HFF-Myc (cell line): ENCODE results near the gene METTL16.
"Not testable (repeated sequence)": the region's sequence is repeated elsewhere in the genome, so short reads cannot be mapped to it uniquely, and the experiment has no call there.

ENCODE experiments used
- DNase-seq: peaks from one replicate; pipeline ENCODE4 v3.0.0-alpha.2; 2011; ENCODE audit warnings: low read depth; ENCODE audit errors: extremely low read depth
- H3K4me3 ChIP-seq: replicated peaks from 2 replicates; pipeline ENCODE4 v1.5.1; 2011; ENCODE audit warnings: low read depth, mild to moderate bottlenecking, control low read depth, low read length
- TF ChIP-seq, protein P1 (sequence below): IDR thresholded peaks from 2 replicates; pipeline ENCODE4 v1.5.1; 2012; ENCODE audit warnings: mild to moderate bottlenecking, low read depth, low read length, control low read depth; ENCODE audit errors: missing control alignments

The METTL16 gene

DNA sequence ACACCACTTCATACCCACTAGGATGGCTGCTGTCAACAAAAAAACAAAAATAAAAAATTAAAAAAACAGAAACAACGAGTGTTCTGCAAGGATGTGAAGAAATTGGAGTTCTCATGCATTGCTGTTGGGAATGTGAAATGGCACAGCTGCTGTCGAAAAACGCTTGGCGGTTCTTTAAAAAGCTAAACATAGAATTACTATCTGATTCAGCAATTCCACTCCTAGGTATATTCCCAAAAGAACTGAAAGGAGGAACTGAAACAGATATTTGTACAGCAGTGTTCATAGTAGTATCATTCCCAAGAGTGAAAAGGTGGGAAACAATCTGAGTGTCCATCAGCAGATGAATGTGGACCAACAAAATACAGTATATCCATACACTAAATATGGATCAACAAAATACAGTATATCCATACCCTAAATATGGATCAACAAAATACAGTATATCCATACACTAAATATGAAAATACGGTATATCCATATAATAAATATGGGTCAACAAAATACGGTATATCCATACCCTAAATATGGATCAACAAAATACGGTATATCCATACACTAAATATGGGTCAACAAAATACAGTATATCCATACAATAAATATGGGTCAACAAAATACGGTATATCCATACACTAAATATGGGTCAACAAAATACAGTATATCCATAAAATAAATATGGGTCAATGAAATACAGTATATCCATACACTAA, 8.7 kb downstream of the METTL16 start:
- H3K4me3 ChIP-seq: no peak overlapping the region
- DNase-seq: no peak
- TF ChIP-seq, protein P1, sequence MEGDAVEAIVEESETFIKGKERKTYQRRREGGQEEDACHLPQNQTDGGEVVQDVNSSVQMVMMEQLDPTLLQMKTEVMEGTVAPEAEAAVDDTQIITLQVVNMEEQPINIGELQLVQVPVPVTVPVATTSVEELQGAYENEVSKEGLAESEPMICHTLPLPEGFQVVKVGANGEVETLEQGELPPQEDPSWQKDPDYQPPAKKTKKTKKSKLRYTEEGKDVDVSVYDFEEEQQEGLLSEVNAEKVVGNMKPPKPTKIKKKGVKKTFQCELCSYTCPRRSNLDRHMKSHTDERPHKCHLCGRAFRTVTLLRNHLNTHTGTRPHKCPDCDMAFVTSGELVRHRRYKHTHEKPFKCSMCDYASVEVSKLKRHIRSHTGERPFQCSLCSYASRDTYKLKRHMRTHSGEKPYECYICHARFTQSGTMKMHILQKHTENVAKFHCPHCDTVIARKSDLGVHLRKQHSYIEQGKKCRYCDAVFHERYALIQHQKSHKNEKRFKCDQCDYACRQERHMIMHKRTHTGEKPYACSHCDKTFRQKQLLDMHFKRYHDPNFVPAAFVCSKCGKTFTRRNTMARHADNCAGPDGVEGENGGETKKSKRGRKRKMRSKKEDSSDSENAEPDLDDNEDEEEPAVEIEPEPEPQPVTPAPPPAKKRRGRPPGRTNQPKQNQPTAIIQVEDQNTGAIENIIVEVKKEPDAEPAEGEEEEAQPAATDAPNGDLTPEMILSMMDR: no peak

DNA sequence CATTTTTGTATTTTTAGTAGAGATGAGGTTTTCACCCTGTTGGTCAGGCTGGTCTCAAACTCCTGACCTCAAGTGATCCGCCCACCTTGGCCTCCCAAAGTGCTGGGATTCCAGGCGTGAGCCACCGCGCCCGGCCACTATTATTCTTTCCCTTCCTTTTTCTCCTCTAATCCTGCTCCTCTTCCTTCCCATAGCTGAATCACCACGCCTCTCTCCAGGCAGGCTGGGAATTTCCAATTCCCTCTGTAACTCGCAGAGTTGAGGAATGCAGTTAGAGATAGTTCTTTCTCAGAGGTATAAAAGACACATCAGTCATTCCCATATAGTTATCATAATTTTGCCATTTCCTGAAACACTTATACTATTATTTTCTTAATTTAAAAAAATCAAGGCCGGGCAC, 11.2 kb downstream of the METTL16 start:
- TF ChIP-seq, protein P1: no peak
- DNase-seq: no peak
- H3K4me3 ChIP-seq: no peak overlapping the region

DNA sequence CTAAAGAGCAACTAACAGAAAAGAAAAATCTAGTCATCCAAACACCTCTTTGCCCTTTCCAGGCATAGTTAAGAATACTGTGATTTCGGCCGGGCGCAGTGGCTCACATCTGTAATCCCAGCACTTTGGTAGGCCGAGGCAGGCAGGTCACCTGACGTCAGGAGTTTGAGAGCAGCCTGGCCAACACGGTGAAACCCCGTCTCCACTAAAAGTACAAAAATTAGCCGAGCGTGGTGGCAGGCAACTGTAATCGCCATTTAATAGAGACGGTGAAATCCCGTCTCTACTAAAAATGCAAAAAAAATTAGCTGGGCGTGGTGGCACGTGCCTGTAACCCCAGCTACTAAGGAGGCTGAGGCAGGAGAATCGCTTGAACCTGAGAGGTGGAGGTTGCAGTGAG, 22.4 kb downstream of the METTL16 start:
- not testable (repeated sequence) for H3K4me3 ChIP-seq

DNA sequence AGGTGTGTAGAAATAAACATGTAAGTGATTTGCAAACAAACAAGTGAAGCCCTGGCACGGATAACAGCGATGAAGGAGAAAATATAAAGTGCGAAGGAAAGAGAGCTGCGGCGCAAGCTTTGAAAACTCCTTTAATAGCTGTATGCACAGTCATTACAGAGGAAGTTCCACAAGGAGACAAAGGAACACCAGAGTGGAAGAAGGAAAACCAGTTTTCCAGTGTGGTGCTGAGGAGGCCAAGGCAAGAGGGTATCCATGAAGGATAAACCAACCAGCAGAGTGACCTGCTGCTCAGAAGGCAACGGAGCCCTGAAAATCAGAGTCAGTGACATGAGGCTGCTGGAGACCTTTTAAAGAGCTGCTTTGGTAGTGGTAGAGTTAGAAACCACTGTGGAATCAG, 24.4 kb downstream of the METTL16 start:
- no peak overlapping the region for H3K4me3 ChIP-seq
- TF ChIP-seq, protein P1: no peak
- no peak for DNase-seq

More for the DNA sequence above, 22.4 kb downstream of the METTL16 start:
- not testable (repeated sequence) for DNase-seq

DNA sequence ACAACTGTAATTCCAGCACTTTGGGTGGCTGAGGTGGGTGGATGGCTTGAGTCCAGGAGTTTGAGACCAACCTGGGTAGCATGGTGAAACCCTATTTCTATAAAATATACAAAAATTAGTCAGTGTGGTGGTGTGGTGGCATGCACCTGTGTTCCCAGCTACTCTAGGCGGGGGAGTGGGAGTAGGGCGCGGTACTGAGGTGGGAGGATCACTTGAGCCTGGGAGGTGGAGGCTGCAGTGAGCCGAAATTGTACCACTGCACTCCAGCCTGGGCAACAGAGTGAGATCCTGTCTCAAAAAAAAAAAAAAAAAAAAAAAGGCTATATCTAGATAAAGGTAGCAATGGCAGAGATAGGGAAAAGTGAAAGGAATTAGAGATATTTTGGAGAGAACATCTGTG, 25.0 kb downstream of the METTL16 start:
- DNase-seq, H3K4me3 ChIP-seq: not testable (repeated sequence)

DNA sequence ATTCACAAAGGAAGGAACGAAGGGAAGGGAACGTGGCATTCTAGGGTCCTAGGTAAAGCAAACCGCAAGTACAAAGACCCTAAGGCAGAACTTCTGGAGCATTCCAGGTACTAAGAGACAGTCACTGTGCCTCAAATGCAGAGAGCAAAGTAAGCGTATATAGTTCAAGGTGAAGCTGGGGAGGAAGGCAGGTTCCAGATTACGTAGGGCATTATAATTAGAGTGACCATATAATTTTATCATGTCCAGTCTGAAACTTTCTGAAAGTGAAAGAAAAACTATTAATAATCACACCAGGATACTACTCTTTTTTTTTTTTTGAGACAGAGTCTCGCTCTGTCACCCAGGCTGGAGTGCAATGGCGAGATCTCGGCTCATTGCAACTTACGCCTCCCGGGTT, 25.7 kb downstream of the METTL16 start:
- no peak overlapping the region for H3K4me3 ChIP-seq
- TF ChIP-seq, protein P1: no peak
- DNase-seq: no peak

DNA sequence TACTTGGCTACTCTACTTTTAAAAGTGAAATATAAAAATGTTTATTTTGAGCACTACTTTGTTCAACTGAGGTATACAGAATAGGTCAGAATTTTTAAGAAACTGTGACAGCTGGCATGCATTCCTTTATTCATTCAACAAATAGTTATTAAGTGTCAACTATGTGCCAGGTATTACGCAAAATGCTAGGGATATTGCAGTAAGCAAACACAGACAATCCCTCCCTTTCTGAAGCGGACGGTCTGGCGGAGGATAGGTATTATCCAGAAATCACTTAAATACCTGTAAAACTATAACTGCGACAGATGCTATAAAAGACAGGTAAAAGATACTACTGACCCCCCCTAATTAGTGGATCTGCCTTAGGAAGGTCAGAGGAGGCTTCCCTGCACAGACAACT, 26.1 kb downstream of the METTL16 start:
- TF ChIP-seq, protein P1: no peak
- no peak for DNase-seq
- no peak overlapping the region for H3K4me3 ChIP-seq

DNA sequence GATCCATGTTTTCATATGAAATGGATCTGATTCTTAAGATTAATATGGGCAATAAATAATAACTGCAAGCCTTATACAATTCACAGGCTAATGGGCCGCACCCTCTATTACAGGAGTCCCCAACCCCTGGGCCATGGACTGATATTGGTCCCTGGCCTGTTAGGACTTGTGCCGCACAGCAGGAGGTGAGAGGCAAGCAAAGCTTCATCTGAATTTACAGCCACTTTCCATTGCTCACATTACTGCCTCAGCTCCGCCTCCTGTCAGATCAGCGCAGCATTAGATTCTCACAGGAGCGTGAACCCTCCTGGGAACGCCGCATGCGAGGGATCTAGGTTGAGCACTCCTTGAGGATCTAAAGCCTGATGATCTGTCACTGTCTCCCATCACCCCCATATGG, 26.8 kb downstream of the METTL16 start:
- TF ChIP-seq, protein P1: no peak
- DNase-seq: no peak
- H3K4me3 ChIP-seq: no peak overlapping the region
